Right lung (tissue), 5 donors: ENCODE results near the gene CEP131. TPM values are rescaled to one million over a fixed set of nuclear protein-coding genes. Genes with fewer than 3 reads are reported as not detected.

Experiments
- DNase-seq, 2 donors: peaks; one replicate each; pipeline ENCODE4 v3.0.0-alpha.2; 2013
- polyA plus RNA-seq, 5 donors: library from polyadenylated mRNA; unstranded; fragments of 120-200 nt; gene quantifications; one replicate each; pipeline versions ENCODE4 v1.2.1 to v1.2.3, GENCODE V29; 2013; ENCODE audit warnings: inconsistent platforms in 1 of 5, low replicate concordance in 1 of 5; ENCODE audit not compliant: insufficient read length in 5 of 5, insufficient read depth in 1 of 5

CEP131 gene
- polyA plus RNA-seq, 5 donors: 11.4 to 24.8 (median 14.5) TPM

DNA sequence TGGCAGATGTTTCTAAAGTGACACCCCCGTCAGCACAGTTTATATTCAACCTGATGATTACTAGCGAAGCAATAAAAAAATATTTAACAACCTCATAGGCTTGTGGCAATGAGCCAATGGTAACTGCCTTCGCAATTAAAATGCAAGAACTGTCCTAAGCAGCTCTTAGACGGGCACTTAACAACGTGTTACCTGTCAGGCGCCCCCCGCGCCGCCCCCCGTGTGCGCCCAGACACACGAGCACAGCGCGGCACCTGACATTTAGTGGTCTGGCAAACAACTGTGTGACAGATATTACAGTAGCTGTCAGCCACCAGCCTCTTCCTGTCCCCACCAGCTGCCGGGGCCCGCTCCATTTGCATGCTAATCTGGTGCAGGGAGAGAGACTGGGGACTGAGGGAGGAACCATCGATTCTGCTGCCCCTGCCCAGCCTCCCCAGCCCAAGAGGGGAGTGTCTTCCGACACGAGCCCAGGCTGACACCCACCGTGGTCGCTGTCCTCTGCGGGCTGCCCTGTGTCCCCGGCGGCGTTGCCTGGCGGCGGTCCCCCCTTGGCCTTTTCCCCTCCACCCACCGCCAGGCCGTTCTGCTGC, 29.0 kb upstream of the CEP131 start:
- no peak for DNase-seq

DNA sequence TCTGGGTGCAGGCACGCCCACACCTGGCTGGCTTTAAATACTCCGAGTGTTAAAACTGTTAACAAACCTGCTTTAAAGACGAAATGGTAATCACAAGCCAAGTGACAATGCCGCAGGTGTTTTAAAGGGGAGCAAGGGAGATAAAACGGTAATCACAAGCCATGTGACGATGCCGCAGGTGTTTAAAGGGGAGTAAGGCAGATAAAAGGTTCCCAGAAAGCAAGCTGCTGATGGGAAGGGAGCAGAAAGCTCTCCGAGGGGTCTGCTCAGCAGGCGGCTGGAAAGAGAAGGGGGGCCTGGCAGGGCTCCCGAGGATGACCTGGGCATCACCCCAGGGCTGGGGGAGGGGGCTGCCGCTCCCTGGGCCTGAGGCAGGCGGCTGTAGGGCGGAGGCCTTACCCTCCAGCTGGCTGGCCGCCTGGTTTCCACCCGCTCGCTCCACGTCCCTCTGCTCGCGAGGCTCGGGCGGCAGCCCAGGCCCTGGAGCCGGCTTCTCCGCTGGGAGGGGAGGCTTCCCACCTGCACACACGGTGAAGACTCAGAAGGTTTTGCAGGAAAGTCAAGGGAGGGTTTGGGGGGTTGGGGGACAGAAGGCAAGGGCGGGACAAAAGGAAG, 28.4 kb upstream of the CEP131 start:
- no peak for DNase-seq

DNA sequence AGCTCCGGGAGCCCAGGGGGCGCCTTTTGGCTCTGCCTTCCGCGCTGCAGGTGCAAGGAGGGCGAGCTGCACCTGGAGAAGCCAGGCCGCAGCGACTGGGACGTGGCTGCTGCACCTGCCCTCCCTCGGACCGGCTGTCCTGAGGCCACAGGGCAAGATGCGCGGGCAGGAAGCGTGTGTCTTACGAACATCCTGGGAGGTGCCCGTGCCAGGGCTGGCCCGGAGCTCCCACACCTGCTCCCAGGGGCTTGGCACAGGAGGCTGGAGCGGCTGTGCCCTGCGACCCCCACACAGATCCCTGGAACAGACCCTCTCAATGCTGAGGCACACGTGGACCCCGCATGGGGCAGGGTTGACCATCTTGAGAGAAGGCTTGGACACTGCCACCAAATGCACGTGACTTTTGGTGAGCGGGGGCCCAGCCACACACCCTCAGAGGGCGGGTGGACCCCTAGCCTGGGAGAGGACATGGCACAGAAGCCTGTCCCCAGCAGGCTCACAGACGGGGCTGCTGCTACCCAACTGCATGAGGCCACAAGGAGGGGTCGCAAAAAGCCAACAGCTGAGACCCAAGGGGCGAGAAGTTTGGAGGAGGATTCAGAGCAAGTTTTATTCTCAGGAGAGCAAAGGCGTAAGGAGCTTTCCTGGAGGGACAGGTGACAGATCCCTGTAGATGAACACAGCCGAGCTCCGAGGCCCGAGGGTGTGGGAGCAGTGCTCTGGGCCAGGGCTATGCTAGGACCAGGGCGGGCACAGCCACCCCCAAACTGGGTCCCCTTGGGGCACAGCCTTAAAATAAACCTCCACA, 27.7 kb upstream of the CEP131 start:
- no peak for DNase-seq

DNA sequence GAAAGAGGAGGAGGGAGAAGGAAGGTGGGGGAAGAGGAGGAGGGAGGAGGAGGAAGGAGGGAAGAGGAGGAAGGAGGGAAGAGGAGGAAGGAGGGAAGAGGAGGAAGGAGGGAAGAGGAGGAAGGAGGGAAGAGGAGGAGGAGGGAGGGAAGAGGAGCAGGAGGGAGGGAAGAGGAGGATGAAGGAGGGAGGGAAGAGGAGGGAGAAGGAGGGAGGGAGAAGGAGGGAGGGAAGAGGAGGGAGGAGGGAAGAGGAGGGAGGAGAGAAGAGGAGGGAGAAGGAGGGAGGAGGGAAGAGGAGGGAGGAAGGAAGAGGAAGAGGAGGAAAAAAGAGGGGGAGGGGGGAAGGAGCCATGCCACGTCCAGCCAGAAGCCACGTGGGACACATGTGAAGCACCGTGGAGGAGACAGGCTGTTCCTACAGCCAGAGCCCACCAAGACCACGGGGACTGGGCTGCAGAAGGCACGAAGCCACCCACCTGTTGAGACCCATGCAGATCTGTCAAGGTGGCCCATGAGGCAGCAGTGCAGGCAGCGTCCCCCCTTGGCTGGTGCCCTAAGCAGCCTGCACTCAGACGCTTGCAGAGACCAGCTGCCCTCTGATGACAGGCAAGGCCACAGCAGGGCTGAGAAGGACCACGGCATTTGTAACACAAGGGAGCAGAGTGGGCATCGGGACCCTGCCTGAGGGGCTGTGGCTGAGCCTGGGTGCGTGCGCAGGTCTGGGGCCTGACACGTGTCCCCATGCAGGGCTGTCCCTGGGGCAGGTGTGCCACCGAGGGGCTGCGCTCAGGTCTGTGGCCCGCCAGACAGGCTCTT, 26.7 kb upstream of the CEP131 start:
- no peak for DNase-seq

DNA sequence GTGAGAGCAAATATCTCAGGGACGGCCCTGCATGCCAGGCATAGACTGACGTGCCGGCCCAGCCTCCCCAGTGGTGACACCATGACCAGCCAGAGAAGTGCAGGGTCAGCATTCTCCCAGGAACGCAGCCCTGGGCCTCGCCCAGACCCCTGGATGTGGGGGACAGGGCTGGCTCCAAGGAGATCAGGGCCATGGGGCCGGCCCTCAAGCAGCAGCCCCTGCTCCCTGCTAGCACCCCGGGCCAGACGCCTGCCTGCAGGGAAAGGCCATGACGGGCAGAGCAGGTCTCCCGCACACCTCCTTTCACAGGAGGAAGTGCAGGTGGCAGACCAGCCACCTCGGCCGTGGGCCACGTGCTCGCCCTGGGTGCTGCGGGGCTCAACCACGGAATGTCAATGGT, 25.9 kb upstream of the CEP131 start:
- DNase-seq: no peak

DNA sequence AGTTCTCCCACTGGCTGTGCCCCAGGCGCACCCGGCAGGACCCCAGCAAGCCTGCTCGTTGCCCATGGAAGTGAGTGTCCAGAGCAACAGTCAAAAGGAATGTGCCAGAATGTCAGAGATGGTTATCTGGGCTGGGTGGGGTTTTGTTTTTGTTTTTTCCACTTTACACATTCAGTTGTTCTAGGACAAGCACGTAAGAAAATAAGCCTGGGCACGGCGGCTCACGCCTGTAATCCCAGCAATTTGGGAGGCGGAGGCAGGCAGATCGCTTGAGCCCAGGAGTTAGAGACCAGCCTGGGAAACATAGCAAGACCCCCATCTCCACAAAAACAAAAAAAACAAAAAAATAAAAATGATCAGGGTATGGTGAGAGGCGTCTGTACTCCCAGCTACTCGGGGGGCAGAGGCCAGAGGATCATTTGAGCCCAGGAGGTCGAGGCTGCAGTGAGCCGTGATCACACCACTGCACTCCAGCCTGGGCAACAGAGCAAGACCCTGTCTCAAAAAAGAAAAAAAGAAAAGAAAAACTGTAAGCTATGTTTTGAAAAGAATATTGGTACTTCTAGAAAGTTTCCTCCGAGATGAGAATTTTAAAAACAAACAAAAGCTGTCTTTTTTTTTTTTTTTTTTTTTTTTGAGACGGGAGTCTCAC, 24.7 kb upstream of the CEP131 start:
- DNase-seq: no peak

DNA sequence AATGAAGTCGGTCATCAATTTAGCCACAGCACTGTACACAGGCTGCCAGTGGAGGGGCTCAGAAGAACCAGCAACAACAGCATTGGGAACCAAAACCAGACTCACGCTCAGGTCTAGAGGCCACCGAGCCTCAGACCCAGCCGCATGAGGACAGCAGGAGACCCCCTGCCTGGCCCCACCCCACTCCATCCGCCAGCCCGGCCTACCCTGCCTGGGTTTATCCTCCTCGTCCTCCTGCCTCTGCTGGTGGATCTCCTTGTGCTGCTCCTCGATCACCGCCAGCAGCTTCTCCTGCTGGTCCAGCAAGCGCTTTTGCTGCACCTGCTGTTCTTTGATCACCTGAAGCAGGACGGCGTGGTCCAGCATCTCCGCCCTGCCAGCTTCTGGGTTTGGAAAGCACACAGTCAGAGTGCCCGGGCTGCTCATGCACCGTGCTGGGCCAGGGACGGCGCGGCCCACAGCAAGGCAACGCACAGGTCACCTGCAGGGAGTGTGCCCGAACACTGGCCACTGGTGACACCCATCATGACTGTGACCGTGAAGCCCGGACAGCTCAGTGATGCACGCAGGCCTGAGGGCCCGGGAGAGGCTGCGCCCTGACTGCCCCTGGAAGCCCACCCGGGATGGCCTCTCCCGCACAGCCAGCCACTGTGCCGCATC, 24.0 kb upstream of the CEP131 start:
- DNase-seq: no peak

DNA sequence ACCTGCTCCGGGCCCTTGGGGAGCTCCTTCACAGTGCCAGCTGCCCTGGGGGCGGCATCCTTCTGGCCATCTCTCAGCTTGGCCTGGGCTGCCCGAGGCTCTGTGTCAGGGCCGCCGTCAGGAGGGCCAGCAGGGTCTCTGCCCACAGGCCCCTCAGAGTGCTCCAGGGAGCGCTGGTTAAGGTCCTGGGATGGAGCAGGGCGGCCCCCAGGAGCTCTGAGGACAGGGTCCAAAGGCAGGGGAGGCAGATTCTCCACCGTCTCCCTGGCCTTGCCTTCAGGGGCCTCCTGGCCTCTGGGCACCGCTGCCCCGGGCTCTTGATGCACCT, 23.5 kb upstream of the CEP131 start:
- DNase-seq: no peak

DNA sequence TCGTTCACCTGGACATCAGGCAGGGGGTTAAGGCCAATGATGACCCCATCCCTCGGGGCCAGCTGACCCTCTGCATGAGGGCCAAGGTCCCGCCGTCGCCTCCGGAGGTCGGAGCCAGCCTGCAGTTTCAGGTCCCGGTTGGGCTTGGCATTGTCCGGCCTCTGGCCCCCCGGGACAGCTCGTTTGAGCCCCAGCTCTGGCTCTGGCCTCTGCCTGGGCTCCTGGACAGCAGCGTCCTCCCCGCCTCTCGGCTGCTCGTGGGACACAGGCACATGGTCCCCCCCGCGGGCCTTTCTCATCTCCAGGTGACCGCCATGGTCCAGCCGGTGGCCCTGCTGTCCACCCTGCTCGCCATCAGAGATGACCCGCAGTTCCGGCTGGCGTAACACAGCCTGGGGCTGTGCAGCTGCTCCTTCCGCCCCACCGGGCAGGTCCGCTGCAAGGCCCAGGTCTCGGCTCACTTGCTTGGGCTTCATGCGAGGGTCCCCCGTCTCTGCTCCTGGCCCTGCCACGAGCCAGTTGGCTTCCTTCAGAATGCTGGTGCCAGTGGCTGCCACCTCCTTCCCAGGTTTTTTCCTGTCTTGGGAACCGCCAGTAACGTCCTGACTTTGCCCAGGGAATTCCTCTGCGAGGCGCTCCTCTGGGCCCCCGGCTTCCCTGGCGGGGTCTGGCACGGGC, 23.0 kb upstream of the CEP131 start:
- DNase-seq: no peak

DNA sequence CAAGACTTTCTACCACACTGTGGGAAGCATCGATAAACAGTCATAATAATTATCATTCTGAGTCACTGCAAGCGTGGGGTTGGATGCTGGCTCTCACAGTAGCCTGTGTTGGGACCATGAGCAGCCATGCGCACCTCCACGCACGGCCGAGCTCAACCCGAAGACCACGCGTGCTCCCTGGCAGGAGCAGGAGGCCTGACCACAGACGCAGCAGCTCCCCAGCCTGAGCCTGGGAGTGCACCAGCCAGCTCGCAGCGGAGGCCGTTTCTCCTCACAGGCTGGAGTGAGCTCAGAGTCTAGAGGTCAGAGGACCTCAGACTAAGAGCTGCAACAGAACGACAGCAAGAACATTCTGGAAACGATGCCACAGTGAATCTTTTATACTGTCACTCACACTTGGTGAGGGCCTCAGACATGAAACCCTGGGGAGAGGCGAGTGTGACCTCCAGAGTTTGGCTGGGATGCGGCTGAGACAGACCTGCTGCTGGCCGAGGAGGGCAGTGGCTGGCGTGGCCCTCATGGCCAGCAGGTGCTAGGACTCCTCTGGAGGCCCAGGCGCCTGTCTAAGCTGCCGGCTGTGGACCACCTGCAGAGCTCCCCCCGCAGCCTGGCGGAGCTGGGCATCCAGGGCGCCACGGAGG, 22.4 kb upstream of the CEP131 start:
- no peak for DNase-seq

DNA sequence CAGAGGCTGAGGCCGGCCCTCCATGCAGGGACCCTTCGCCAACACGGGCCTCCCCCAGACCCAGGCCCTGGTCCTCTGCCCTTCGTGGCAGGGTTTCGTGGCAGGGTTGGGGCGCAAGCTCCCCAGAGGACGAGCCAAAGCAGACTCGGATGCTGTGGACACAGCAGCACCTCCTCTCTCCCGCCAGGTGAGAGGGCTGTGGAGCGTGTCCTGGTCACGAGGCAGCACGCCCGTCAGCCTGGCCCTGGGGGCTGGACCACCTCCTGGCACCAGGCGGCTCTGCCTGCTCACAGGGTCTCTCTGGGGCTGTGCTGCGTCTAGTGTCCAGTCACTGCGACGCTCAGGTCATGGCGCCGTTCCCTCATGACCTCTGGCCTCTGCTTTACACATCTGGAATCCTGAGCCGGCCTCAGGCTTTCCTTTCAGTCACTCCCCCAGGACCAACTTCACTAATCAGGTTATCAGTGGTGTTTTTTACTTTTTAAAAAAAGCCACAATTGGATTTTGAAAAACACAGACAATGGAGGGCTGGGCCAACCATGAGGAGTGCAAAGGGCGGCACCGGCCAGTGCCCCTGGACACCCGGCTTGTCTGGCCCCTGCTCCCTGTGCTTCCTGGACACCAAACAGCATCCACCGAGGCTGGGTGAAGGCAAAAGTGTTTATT, 21.7 kb upstream of the CEP131 start:
- no peak for DNase-seq

DNA sequence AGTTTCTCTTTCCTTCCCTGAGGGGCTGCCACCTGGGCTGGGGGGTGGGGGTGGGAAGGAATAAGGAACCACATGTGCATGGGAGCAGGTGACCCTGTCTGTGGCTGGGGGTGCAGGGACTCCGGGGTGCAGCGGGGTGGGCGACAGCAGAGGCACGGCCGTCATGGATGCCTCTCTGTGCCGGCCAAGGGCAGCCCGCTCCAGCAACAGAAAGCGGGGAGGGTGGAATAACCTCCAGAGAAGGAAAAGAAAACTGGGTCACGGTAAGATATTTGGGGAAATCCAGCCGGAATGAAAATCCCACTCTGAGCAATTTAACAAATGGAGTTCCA, 20.5 kb upstream of the CEP131 start:
- no peak for DNase-seq

DNA sequence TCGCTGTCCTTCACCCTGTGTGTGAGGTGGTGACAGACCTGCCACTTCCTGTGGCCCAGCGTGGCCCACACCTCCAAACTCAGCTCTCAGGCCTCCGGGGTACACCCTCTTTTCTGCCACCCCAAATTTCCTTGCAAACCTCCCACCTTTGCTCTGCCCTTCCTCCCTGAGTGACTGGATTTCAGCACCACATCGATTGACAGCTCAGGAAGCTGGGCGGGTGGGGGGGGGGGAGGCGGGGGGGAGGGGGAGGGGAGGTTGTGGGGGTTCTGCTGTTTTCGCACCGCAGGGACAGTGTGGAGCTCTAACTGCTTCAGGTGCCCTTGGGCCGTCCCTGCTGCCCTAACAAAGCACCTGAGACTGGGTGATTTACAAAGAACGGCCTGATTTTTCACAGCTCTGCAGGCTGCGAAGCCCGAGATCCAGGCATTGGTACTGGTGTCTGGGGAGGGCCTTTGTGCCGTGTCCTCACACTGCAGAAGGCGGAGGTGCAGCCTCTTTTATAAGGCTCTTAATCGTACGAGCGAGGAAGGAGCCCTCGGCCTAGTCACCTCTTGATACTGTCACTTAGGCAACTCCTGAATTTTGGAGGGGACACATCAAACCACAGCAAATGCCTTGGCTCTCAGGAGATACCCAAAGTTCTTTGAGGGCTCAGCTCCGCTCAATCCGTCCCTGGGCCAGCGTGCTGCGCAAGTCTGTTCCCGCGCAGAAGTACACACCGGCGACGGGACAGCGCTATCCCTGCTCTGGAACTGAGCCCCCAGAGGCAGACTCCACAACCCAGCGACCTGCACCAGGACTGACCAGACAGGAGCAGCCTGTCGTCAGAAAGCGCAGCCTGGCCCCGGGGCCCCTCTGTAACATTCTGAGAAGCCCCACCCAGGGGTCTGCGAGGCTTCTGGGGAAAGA, 19.9 kb upstream of the CEP131 start:
- no peak for DNase-seq

DNA sequence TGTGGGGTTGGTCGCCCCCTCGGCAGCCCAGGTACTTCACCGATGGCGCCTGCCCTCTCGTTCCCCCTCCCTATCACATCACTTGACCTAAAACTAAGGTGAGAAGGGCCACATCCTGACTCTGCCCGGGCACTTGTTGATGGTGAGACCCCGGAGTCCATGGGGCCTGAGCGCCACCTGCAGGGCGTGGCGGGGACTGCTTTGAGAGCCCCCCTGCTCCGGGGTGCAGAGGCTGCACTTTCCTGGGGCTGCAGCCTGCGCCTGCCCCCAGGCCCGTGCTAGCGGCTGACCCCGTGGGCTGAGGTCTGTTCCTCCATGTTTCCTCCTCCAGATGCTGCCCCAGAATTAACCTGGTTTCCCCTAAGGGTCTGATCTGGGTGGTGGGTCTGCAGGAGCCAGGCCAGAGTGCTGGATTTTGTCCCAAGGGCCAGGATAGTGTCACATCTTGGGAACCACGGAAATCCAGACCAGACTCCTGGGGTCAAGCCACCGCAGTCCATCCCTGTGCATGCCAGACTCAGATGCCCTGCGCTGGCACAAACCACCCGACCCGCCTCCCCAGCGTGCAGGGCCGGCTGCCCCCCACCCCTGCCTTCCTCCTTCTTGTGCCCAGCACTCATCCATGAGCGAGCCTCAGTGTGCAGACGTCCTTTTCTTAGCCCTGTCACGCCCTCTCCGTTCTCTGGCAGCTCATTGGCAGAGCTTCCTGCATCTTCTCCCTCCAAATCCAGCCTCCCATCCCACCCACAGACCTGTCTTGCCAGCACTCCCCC, 19.1 kb upstream of the CEP131 start:
- DNase-seq: no peak

DNA sequence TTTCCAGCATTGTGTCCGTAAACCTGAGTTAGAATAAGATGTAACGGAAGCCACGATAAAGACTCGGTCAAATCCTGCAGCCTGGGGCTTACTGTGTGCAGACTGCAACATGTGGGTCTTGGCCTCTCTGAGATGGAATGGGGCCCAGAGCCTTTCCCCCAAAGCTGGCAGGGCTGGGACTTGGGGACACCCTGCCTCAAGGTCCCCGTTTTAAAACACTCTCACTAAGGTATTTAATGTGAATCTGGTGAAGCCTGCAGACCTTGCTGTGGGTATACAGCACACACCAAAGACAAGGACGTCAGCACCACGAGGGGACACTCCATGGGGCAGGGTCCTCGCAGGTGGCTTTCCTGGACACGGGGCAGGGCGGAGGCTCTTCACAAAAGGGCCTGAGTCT, 18.4 kb upstream of the CEP131 start:
- DNase-seq: no peak

DNA sequence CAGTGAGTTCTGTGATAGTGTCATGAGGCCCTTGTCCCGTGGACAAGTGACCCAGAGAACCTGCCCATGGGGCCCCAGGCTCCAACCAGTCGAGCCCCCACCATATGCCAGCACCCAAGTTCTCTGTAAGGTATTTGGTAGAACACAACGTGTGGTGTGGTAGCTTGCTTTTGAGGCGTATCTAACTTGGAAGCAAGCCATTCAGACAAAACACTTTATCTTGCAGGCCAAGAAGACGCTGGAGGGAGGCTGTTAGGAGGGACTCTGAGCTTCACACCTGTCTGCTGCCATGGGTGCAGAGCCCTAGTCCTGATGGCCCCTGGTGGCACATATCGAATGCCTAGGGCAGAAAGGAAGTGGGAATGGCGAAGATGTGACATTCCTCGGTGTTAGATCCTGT, 18.0 kb upstream of the CEP131 start:
- DNase-seq: no peak

DNA sequence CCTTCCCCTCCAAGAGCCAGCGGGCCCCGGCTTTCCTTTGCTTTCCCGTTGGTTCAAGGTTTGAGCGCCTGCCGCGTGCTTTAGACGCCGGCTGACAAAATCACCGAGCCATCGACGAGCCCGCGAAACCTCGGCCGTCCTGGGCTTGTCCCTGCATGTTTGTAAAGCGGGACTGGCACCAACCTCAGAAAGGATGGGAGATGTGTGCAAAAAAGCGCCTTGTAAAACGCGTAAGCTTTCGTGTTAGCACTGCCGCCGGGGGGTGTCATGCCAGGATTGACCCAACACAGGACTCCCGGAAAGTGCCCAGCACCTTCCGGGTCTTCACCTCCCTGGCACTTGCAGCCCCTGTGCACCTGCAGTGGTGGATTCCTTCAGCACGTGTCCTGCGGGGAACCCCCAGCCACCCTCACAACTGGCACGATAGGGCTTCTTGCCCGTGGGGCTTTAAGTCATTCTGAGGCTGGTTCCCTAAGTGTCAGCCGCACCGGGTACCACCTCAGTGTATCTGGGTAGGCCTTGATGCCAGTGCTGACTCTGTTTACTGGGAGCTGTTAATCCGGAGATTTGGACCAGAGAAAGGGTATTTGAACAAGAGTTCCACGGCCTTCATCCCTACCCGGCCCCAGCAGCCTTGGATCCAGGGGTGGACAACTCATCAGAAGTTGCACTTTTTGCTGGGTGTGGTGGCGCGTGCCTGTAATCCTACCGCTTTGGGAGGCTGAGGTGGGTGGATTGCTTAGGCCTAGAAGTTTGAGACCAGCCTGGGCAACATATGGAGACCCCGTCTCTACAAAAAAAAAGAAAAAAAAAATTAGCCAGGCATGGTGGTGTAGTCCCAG, 17.2 kb upstream of the CEP131 start:
- DNase-seq: no peak
